ENCODE data around the gene NLGN2.

GRCh38 chr17:7441266-7441665 is 33.6 kb downstream of the NLGN2 start:
- TF ChIP-seq CTCF (IDR thresholded peaks at IDR 0.05) (no peak), POLR2A (IDR thresholded peaks at IDR 0.05) (no peak), EP300 (IDR thresholded peaks at IDR 0.05) (no peak)

Measured in sigmoid colon (tissue), 4 donors.